ENCODE measurements around the gene MCFD2.

The MCFD2 gene

GRCh38 chr2:46915281-46915810, at the start of gene MCFD2:
Gene MCFD2, minus strand, starts transcription at chr2:46915806. Its CDS starts 6,635 bp downstream, at chr2:46909171.
- DNase-seq (ENCODE audit: low read depth): no peak

DNA sequence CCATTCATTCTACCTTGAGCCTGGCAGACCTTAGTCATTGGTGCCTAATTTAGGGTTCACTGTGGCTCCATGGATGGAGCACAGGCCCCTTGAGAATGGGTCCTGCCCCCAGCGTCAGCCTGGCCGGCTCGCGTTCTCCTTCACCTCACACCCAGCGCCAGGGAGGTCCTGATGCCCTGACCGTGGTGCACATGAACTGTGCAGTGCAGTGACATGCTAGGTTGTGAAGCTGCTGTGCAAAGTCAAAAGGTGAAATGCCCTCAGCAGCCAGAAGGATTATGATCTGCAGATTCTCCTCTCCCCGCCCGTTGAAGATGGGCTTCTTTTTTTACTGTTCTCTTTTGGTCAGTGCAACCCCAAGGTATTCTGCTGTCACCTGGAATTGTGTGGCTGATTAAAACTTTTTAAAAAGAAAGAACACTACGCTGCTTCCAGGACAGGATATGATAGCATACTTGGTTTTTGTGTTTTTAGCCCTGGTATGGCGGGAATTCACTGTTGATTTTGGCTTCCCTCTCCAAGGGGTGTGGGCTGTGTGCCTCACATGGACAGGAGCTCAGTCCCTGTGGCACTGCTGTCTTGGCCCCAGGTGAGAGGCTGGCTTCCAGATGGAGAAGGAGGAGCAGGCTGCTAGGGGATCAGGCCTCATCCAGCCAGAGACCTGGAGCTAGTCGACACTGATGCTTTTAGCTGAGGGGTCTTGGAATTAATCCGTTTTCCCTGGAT, 49.4 kb upstream of the MCFD2 start:
- no peak for DNase-seq (ENCODE audit: low read depth)

- DNase-seq (ENCODE audit: low read depth): no peak
Observed at GRCh38 chr2:46963941-46964673, 48.5 kb upstream of the MCFD2 start.

- DNase-seq (ENCODE audit: low read depth): no peak
Observed at GRCh38 chr2:46963210-46963609, 47.6 kb upstream of the MCFD2 start.

DNA sequence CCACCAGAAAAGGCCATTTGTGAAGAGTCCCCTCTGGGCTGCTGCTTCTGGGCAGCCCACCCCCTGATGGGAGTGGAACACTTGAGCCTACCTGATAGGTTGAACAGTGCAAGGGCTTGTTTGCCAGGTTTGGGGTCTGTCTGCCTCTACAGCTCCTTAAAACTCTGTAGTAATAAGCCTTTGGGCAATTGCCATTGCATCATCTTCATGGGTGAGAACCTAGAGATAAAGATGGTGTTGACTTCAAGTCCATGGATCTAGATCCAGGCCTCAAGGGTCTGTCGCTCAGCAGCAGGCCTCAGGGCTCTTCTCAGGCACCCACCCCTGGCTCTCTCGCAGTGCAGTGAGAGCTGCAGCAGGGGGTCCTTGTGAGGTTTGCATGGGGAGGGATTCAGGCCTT, 47.1 kb upstream of the MCFD2 start:
- DNase-seq (ENCODE audit: low read depth): no peak

DNA sequence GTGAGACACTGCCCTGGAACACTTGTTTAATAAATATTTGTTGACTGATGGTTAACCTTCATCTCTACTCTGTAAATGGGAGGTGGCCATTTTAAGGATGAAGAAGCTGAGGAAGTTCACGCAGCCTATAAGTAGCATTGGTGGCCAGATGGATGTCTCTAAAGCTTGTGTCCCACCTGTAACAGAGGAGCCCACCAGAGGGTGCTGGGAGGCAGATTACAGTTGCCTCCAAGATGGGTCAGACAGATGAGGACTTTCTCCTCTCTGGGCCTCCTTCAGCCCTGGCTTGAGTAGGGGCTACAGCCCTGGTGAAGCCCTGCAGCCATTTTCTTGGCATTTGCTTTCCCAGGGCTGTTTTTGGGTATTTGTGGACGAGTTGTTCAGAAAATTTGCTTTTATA, 45.0 kb upstream of the MCFD2 start:
- DNase-seq (ENCODE audit: low read depth): no peak

- no peak for DNase-seq (ENCODE audit: low read depth)
Observed at GRCh38 chr2:46958431-46959017, 42.9 kb upstream of the MCFD2 start.

DNA sequence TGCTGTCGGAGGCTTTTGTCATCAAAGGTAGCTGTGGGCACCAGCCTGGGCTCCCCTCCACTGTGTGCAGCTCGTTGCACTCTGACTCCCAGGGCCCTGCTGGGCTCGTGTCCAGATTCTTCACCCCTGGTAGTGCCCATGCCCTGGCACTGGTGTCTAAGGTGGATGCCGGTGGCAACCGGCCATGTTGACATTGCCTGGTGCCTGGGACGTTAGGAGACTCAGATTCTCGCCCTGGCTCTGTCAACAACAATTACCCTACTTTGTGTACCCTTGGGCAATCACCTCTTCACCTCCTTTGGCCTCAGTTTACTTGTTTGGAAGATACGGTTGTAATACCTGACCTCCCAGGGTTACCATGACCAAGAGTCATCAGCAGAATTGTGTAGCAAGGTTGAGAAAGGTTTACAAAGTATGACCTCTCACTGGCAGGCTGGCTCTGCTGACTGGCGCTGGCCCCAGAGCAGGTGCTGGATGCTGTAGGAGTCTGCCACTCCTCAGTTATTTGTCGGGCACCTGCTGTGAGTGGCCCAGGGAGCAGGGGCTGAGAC, 41.5 kb upstream of the MCFD2 start:
- no peak for DNase-seq (ENCODE audit: low read depth)

DNA sequence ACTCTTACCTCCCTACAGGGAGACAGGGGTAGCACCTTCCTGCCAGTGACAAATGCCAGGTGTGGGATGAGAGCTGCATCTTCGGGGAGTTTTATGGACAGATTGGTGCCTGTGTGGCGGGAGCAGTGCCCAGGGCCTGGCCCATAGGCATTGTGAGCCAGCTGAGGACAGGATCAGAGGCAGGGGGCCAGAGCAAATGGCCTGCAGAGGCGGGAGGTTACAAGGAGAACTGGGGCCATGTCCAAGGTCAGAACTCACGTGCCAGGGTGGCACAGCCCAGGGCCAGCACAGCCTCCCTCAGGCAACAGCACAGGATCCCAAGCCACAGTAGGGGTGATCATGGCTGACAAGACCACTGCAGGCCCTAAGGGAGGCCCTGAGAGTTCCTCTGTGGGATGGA, 40.2 kb upstream of the MCFD2 start:
- no peak for DNase-seq (ENCODE audit: low read depth)

- peak; percentile 87 for DNase-seq (ENCODE audit: low read depth)
Observed at GRCh38 chr2:46954951-46955571, 39.5 kb upstream of the MCFD2 start.

DNA sequence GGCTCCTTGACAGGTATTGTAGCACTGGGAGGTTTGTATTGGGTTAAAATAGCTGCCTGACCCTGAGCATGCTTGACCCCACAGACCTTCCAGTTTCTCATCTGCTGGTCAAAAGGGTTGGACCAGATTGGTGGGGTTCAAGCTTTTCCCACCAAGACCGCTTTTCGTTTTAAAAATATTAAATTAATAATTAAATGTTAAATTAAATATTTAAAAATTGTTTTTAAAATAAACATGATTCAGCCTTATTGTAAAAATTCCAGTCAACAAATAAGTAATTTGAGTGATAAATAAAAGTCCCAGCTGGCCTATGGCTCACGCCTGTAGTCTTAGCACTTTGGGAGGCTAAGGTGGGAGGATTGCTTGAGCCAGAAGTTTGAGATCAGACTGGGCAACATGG, 36.6 kb upstream of the MCFD2 start:
- DNase-seq (ENCODE audit: low read depth): no peak

DNA sequence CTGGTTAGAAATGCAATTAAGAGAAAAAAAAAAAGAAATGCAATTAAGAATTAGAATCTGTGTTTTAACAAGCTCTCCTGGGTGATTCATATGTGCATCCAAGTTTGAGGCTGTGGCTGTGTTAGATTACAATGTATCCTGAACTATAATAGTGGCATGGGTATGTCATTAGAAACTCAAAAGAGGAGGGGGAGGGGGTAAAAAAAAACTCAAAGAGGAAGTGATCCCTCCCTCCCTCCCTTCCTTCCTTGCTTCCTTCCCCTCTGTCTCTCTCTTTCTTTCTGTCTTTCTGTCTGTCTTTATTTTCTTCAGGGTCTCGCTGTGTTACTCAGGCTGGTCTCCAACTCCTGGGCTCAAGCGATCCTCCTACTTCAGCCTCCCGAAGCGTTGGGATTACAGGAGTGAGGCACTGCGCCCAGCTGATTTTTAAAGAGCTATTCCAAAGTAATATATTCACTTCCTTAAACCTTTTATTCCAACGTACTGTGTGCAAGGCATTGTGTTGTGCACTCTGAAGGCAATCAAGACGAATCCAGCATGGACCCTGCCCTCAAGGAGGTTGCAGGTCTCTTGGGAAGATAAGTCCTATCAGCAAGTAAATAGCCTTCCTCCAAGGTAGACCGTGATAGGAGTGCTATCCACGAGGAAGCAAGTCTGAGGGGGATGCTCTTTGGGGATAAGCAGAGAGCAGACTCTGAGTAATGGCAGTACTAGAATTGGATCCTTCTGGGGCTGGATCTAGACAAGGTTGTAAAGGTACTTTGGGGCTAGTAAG, 35.9 kb upstream of the MCFD2 start:
- no peak for DNase-seq (ENCODE audit: low read depth)

DNA sequence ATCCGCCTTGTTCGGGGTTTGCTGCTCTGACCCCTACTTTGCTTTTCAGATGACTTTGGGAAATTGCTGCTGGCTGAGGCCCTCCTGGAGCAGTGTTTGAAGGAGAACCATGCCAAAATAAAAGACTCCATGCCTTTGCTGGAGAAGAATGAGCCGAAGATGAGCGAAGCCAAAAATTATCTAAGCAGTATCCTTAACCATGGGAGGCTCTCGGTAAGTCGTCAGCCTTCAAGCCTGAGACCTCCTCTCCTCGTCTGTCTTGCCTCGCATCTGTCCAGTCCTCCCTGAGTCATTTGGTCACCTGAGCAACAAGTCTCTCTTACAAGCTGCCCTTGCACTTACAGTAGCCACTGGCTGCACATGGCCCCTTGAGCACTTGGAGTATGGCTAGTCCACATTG, 34.7 kb upstream of the MCFD2 start:
- no peak for DNase-seq (ENCODE audit: low read depth)

DNA sequence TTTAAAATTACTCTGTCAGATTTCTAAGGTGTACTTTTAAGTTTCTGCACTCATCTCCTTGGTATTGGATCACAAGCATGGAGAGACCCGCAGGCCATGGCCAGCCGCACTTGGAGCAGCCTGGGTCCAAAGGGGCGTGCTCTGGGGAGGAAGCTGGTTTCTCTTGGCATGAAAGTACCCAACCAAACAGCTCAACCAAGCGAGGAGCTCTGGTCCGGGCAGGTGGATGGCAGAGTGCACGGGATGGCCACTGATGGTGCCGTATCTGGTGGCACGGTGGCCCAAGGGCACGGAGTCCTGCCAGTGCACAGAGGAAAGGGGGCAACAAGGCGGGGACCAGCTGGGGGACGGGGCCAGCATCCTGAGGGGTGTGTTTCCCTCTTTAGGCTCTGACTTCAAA, 32.2 kb upstream of the MCFD2 start:
- no peak for DNase-seq (ENCODE audit: low read depth)

DNA sequence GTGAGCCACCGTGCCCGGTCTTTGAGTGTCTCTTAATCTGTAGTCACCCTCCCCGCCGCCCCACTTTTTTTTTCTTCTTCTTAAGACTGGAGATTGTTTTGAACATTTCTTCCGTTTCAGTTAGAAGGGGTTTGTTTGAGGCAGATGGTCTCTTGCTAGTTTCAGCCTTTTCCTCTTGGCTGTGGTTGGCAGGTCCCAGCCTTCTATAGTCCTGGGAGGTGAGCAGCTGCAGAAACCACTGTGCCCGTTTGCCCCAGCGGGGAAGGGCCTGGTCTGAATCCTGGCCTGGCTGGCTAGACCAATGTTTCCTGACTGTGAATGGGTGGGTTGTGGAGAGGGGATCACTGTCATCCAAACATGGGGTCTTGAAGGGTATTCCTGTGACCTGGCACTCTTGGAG, 30.1 kb upstream of the MCFD2 start:
- DNase-seq (ENCODE audit: low read depth): no peak

- DNase-seq (ENCODE audit: low read depth): no peak
Observed at GRCh38 chr2:46943881-46944798, 28.5 kb upstream of the MCFD2 start.

DNA sequence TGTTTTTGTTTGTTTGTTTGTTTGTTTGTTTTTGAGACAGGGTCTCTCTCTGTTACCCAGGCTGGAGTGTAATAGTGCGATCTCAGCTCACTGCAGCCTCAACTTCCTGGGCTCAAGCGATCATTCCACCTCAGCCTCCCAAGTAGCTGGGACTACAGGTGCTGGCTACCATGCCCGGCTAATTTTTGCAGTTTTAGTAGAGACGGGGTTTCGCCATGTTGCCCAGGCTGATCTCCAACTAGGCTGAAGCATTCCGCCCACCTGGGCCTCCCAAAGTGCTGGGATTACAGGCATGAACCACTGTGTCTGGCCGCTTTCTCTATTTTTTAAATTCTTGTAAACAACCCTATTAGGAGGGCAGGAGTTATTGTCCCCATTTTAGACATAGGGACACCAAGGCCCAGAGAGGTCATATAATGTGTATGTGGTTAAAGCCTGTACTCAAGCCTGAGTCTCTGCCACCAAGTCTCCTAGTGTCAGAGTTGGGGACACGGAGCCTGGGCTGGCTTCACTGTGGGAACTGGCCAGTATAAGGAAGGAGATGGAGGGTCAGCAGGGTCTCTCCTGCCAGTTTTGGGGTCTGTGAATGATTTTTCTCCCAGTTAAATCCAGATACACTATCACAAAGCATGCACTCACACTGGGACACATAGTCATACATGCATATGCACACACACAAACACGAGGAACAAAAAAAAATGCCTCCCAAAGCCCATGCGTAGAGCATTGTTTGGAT, 27.5 kb upstream of the MCFD2 start:
- no peak for DNase-seq (ENCODE audit: low read depth)

- no peak for DNase-seq (ENCODE audit: low read depth)
Observed at GRCh38 chr2:46942143-46942526, 26.5 kb upstream of the MCFD2 start.

GRCh38 chr2:46939626-46940359, 24.2 kb upstream of the MCFD2 start:
- no peak for DNase-seq (ENCODE audit: low read depth)
